Esophagus muscularis mucosa (tissue), 4 donors: ENCODE results near the gene LRRC3C.

Experiments
- CTCF ChIP-seq, 3 experiments: fragments of 200-600 bp in 2 of 3; fragments of 450-650 bp in 1 of 3; sonication (generic) in 2 of 3; IDR thresholded peaks; one replicate each; pipeline ENCODE4 v1.5.1; 2017 to 2019; ENCODE audit warnings: antibody characterized with exemption in 3 of 3, mild to moderate bottlenecking in 2 of 3, moderate library complexity in 1 of 3
- EP300 ChIP-seq: sonication (generic); formaldehyde crosslinking; IDR thresholded peaks from one replicate; pipeline ENCODE4 v1.6.1; 2017; ENCODE audit warnings: antibody characterized with exemption
- POLR2A ChIP-seq: fragments of 450-650 bp; IDR thresholded peaks from one replicate; pipeline ENCODE4 v1.6.1; 2017; ENCODE audit warnings: antibody characterized with exemption, moderate library complexity, mild to moderate bottlenecking, low read depth
- POLR2AphosphoS5 ChIP-seq, 2 donors: sonication (generic); formaldehyde crosslinking; IDR thresholded peaks; one replicate each; pipeline ENCODE4 v1.6.1; 2017; ENCODE audit warnings: antibody characterized with exemption in 2 of 2

DNA sequence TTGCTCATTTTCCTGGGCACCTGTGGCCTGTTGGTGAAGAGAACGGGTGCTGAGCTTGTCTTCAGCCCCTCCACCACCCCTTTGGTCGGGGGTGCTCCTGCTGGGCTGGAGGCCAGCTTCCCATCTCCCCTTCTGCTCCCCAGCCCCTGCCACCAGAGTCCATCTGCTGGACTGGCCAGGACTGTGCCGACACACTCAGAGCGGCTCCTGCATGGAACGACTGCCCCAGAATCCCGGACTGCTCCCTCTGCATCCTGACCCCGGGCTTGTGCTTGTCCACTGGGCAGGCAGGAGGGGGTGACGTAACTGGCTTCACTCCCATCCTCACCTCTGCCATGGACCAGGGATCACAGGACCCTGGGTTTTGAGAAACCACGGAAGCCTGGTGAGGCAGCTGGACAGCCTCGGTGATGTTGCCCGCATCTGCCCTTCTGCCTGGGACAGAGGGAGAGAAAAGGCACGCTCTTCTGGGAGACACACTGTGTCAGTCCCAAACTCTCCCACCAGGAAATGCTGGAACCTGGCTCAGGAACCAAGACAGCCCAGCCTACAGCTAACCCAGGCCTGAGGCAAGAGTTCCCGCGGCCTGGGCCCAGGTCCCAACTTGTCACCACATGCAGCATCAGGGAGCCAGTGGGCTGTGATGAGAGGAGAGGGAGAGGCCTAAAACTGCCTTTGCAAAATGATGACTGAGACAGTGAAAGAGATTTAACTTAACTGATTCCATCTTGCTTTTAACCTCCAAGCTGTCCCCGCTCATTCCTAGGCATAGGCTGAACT lies 19.2 kb downstream of the LRRC3C start:
- TF ChIP-seq POLR2AphosphoS5 (IDR thresholded peaks at IDR 0.05): no peak
- no peak for TF ChIP-seq CTCF (IDR thresholded peaks at IDR 0.05)
- no peak for TF ChIP-seq POLR2A
- no peak for TF ChIP-seq EP300
